Stimulated activated CD4-positive, alpha-beta T cell treated with anti-CD3 and anti-CD28 coated beads, Interleukin-12 subunit alpha, Interleukin-12 subunit beta, amount 100 ng/mL, for 4 hours (primary cell): ENCODE measurements around the gene NECAB2.

Source experiments
- DNase-seq: peaks from one replicate; pipeline ENCODE4 v3.0.0-alpha.2; 2020

NECAB2 gene

GRCh38 chr16:83967838-83968305 lies at the start of gene NECAB2:
NECAB2 (plus strand) TSS chr16:83968244; CDS start chr16:83968649, 405 bp downstream.
- DNase-seq, result no peak

GRCh38 chr16:83920894-83921491 lies 47.1 kb upstream of the NECAB2 start:
- no peak for DNase-seq

- no peak for DNase-seq
Measured at GRCh38 chr16:83923581-83924365, 44.3 kb upstream of the NECAB2 start.

GRCh38 chr16:83924686-83925085 lies 43.4 kb upstream of the NECAB2 start:
- DNase-seq, result no peak

GRCh38 chr16:83925095-83925905 lies 42.7 kb upstream of the NECAB2 start:
- DNase-seq, result no peak

- no peak for DNase-seq
Measured at GRCh38 chr16:83925957-83926725, 41.9 kb upstream of the NECAB2 start.

- peak; percentile 65 for DNase-seq
Measured at GRCh38 chr16:83926726-83927397, 41.2 kb upstream of the NECAB2 start.

- DNase-seq, result no peak
Measured at GRCh38 chr16:83928341-83929055, 39.5 kb upstream of the NECAB2 start.

- no peak for DNase-seq
Measured at GRCh38 chr16:83929811-83930555, 38.1 kb upstream of the NECAB2 start.

- DNase-seq, result no peak
Measured at GRCh38 chr16:83930730-83931500, 37.1 kb upstream of the NECAB2 start.

GRCh38 chr16:83931556-83931955 lies 36.5 kb upstream of the NECAB2 start:
- no peak for DNase-seq

GRCh38 chr16:83932304-83932703 lies 35.7 kb upstream of the NECAB2 start:
- no peak for DNase-seq

- no peak for DNase-seq
Measured at GRCh38 chr16:83932955-83933673, 34.9 kb upstream of the NECAB2 start.

- no peak for DNase-seq
Measured at GRCh38 chr16:83933885-83934683, 34.0 kb upstream of the NECAB2 start.

- DNase-seq, result no peak
Measured at GRCh38 chr16:83934684-83934977, 33.4 kb upstream of the NECAB2 start.

GRCh38 chr16:83935005-83935857 lies 32.8 kb upstream of the NECAB2 start:
- no peak for DNase-seq

- no peak for DNase-seq
Measured at GRCh38 chr16:83935858-83936255, 32.2 kb upstream of the NECAB2 start.
